Testis (tissue), 2 donors: Measurements from ENCODE around the gene IL1RAPL1.

Source experiments
- CTCF ChIP-seq, 3 experiments: fragments of 450-650 bp in 2 of 3; fragments of 200-600 bp in 1 of 3; sonication (generic) in 1 of 3; IDR thresholded peaks; one replicate each; pipeline ENCODE4 v1.5.1; 2016 to 2019; ENCODE audit warnings: antibody characterized with exemption in 3 of 3, mild to moderate bottlenecking in 2 of 3, moderate library complexity in 1 of 3
- POLR2A ChIP-seq: fragments of 450-650 bp; IDR thresholded peaks from one replicate; pipeline ENCODE4 v1.6.1; 2017; ENCODE audit warnings: antibody characterized with exemption, mild to moderate bottlenecking, moderate library complexity

- TF ChIP-seq CTCF (IDR thresholded peaks at IDR 0.05): no peak
- TF ChIP-seq POLR2A: no peak
These were observed 479.3 kb downstream of the IL1RAPL1 start for GRCh38 chrX:29066516-29066915.
